Mammary epithelial cell (primary cell): ENCODE measurements around the gene NRXN2.

ENCODE experiments used
- CTCF ChIP-seq, 2 donors: IDR thresholded peaks in 1 of 2; conservative IDR thresholded peaks in 1 of 2; 2 replicates each; pipeline ENCODE4 v1.5.1; 2011 to 2012; ENCODE audit warnings: inconsistent platforms in 2 of 2, low read length in 2 of 2, mild to moderate bottlenecking in 2 of 2, control low read depth in 1 of 2, low read depth in 1 of 2; ENCODE audit not compliant: insufficient read depth in 1 of 2; ENCODE audit errors: extremely low read depth in 1 of 2
- EZH2 ChIP-seq: IDR thresholded peaks from 2 replicates; pipeline ENCODE4 v1.6.1; 2012; ENCODE audit warnings: low read length, inconsistent platforms, borderline replicate concordance

GRCh38 chr11:64720640-64721358 is 2.2 kb downstream of the NRXN2 start:
- TF ChIP-seq CTCF (conservative IDR thresholded peaks at IDR 0.05 in 1 of 2, IDR thresholded peaks at IDR 0.05 in 1 of 2; ENCODE audit: extremely low read depth in 1 of 2, insufficient read depth in 1 of 2, low read depth in 1 of 2, low read length in 2 of 2): no peak
- no peak for TF ChIP-seq EZH2
